Measurements from ENCODE around the gene CCDC88C.

DNA sequence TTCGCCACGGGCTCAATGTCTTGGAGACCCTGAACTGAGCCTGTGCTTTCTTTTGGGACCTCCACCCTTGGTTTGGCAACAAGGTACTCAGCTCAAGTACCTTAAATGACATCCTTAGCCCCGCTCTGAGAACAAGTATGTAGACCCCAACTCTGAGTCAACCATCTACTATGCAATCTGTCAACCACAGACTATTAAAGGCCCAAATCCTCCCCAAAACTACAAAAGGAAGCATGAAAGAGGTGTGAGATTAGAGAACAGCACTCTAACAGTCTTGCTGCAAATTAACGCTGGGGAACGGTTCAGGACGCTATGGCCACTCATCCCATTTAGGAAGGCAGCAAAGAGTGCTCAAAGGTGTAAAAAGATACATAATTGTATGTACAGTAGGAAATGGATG, 52.1 kb downstream of the CCDC88C start:
- TF ChIP-seq, protein P1, sequence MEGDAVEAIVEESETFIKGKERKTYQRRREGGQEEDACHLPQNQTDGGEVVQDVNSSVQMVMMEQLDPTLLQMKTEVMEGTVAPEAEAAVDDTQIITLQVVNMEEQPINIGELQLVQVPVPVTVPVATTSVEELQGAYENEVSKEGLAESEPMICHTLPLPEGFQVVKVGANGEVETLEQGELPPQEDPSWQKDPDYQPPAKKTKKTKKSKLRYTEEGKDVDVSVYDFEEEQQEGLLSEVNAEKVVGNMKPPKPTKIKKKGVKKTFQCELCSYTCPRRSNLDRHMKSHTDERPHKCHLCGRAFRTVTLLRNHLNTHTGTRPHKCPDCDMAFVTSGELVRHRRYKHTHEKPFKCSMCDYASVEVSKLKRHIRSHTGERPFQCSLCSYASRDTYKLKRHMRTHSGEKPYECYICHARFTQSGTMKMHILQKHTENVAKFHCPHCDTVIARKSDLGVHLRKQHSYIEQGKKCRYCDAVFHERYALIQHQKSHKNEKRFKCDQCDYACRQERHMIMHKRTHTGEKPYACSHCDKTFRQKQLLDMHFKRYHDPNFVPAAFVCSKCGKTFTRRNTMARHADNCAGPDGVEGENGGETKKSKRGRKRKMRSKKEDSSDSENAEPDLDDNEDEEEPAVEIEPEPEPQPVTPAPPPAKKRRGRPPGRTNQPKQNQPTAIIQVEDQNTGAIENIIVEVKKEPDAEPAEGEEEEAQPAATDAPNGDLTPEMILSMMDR (IDR thresholded peaks at IDR 0.05), result no peak
- TF ChIP-seq EP300 (IDR thresholded peaks at IDR 0.05), result no peak
